Testis (tissue), 5 donors: ENCODE results near the gene LCP2. TPM values are rescaled to one million over a fixed set of nuclear protein-coding genes. Genes with fewer than 3 reads are reported as not detected.
A peak's percentile ranks its signal among the peaks of the same experiment; 100 is the strongest.

Experiments
- DNase-seq: peaks from one replicate; pipeline ENCODE4 v3.0.0-alpha.2; 2019
- H3K27ac ChIP-seq, 2 donors: fragments of 200-600 bp; sonication (generic); one replicate each; pipeline ENCODE4 v1.5.1; 2019
- H3K27me3 ChIP-seq: fragments of 200-600 bp; sonication (generic); one replicate; pipeline ENCODE4 v1.5.1; 2019
- H3K36me3 ChIP-seq: fragments of 200-600 bp; sonication (generic); one replicate; pipeline ENCODE4 v1.5.1; 2017; ENCODE audit warnings: low read depth; ENCODE audit errors: missing control alignments
- H3K4me1 ChIP-seq: fragments of 200-600 bp; sonication (generic); one replicate; pipeline ENCODE4 v1.5.1; 2019
- H3K4me3 ChIP-seq, 2 donors: fragments of 200-600 bp; sonication (generic); one replicate each; pipeline ENCODE4 v1.5.1; 2017 to 2019
- H3K9me3 ChIP-seq: fragments of 200-600 bp; sonication (generic); one replicate; pipeline ENCODE4 v1.5.1; 2017
- CTCF ChIP-seq, 3 experiments: fragments of 450-650 bp in 2 of 3; fragments of 200-600 bp in 1 of 3; sonication (generic) in 1 of 3; IDR thresholded peaks; one replicate each; pipeline ENCODE4 v1.5.1; 2016 to 2019; ENCODE audit warnings: antibody characterized with exemption in 3 of 3, mild to moderate bottlenecking in 2 of 3, moderate library complexity in 1 of 3
- POLR2A ChIP-seq: fragments of 450-650 bp; IDR thresholded peaks from one replicate; pipeline ENCODE4 v1.6.1; 2017; ENCODE audit warnings: antibody characterized with exemption, mild to moderate bottlenecking, moderate library complexity
- WGBS, 2 donors: methylation state at CpG; one replicate each; pipeline ENCODE4 v1.1.5; 2018; 5-methylcytosine and 5-hydroxymethylcytosine counted together
- intact Hi-C: fragments of 100-400 bp; cut with DNase I; formaldehyde crosslinking; loops from one replicate; pipeline ENCODE4 v1.15.1; 2023; ENCODE audit warnings: low total_unique reads
- long read RNA-seq, 2 donors: transcript quantifications; one replicate each; lab custom pipeline, GENCODE V29; 2026
- polyA plus RNA-seq: library from polyadenylated mRNA; stranded (reverse); fragments of 350-450 nt; fragmentation: Illumina TruSeq; extraction: RNeasy Lipid Tissue Mini Kit (QIAGEN cat#74804); gene quantifications from one replicate; pipeline ENCODE4 v1.2.3, GENCODE V29; 2014; ENCODE audit warnings: low read depth, low replicate concordance; ENCODE audit not compliant: insufficient read depth
- total RNA-seq, 2 donors: library from RNA; depleted of rRNA; stranded (reverse); fragments of >200 nt; gene quantifications; one replicate each; pipeline ENCODE4 v1.2.3, GENCODE V29; 2016

The LCP2 gene
- total RNA-seq (10 to 100 TPM in 1 of 2 donors, 1 to 10 TPM in 1; 8.6 to 11.5 TPM), polyA plus RNA-seq (14.2 TPM)
- long read RNA-seq, donor 1: 0 reads
- long read RNA-seq, donor 2, partial matches to known transcripts: 0 of 1 reads
- long read RNA-seq, donor 2, other reads (novel, unspliced or antisense): 0 of 1 reads

GRCh38 chr5:170297589-170298462, at the start of gene LCP2:
Gene LCP2, minus strand, starts transcription at chr5:170297777. Its CDS starts 166 bp downstream, at chr5:170297611.
- TF ChIP-seq CTCF (IDR thresholded peaks at IDR 0.05) (no peak), POLR2A (no peak)
- Histone ChIP-seq H3K27me3 (no peaks in the 10 kb centered on the region), H3K4me3 (peak within 1 kb of the TSS; percentile 30 to 31), H3K36me3 (no peaks in the 10 kb centered on the region), H3K9me3 (no peaks in the 10 kb centered on the region), H3K4me1 (peaks cover 5% of the 10 kb centered on the region), H3K27ac (peak within 1 kb of the TSS in 1 of 2 donors; percentile 58)
- 59 to 83% methylated on average over 9 to 10 of the region's 10 CpGs for WGBS, 2 donors
- intact Hi-C loops: no loop called here
- no peak for DNase-seq

- no peak for TF ChIP-seq POLR2A
These were observed 49.5 kb upstream of the LCP2 start for GRCh38 chr5:170347022-170347567.

GRCh38 chr5:170345971-170346370, 48.4 kb upstream of the LCP2 start:
- no peak overlapping the region for H3K4me3 ChIP-seq
- WGBS, 2 donors: 100% methylated on average over 1 of the region's 1 CpG
- no peak for DNase-seq

More at GRCh38 chr5:170347022-170347567, 49.5 kb upstream of the LCP2 start:
- intact Hi-C loops: loop anchor here (10.0 kb wide), 1 partner anchor 122 kb away; no protein-coding TSS in a partner anchor
- Histone ChIP-seq H3K4me3 (no peak overlapping the region), H3K4me1 (peaks cover 4% of the 10 kb centered on the region), H3K27ac (no peak overlapping the region), H3K36me3 (no peaks in the 10 kb centered on the region), H3K27me3 (no peaks in the 10 kb centered on the region), H3K9me3 (no peaks in the 10 kb centered on the region)
- DNase-seq: no peak
- WGBS, 2 donors: 92 to 94% methylated on average over 9 of the region's 9 CpGs

GRCh38 chr5:170343177-170343576, 45.6 kb upstream of the LCP2 start:
- no peak overlapping the region for H3K4me3 ChIP-seq
- intact Hi-C loops: loop anchor here (10.0 kb wide), 1 partner anchor 118 kb away; no protein-coding TSS in a partner anchor
- DNase-seq: no peak
- 94 to 97% methylated on average over 3 of the region's 3 CpGs for WGBS, 2 donors
- H3K36me3 ChIP-seq: no peaks in the 10 kb centered on the region
- no peaks in the 10 kb centered on the region for H3K27me3 ChIP-seq
- H3K4me1 ChIP-seq: no peaks in the 10 kb centered on the region
- TF ChIP-seq CTCF (IDR thresholded peaks at IDR 0.05) (no peak), POLR2A (no peak)
- no peaks in the 10 kb centered on the region for H3K9me3 ChIP-seq
- no peak overlapping the region for H3K27ac ChIP-seq

More at GRCh38 chr5:170345971-170346370, 48.4 kb upstream of the LCP2 start:
- intact Hi-C loops: loop anchor here (10.0 kb wide), 1 partner anchor 121 kb away; no protein-coding TSS in a partner anchor
- Histone ChIP-seq H3K36me3 (no peaks in the 10 kb centered on the region), H3K27me3 (no peaks in the 10 kb centered on the region), H3K9me3 (no peaks in the 10 kb centered on the region), H3K27ac (no peak overlapping the region), H3K4me1 (peaks cover 4% of the 10 kb centered on the region)
- TF ChIP-seq CTCF (IDR thresholded peaks at IDR 0.05) (no peak), POLR2A (no peak)

- DNase-seq: no peak
- no peaks in the 10 kb centered on the region for H3K27me3 ChIP-seq
These were observed 44.7 kb upstream of the LCP2 start for GRCh38 chr5:170342153-170342725.

More at GRCh38 chr5:170342153-170342725, 44.7 kb upstream of the LCP2 start:
- Histone ChIP-seq H3K4me1 (no peaks in the 10 kb centered on the region), H3K9me3 (no peaks in the 10 kb centered on the region), H3K4me3 (no peak overlapping the region), H3K27ac (no peak overlapping the region), H3K36me3 (no peaks in the 10 kb centered on the region)
- TF ChIP-seq POLR2A: no peak
- no peak for TF ChIP-seq CTCF (IDR thresholded peaks at IDR 0.05)
- intact Hi-C loops: loop anchor here (10.0 kb wide), 1 partner anchor 117 kb away; no protein-coding TSS in a partner anchor
- WGBS, 2 donors: 94% methylated on average over 8 of the region's 8 CpGs
